HG03565 (cell line): ENCODE data around the gene NLRX1.
"Not testable (repeated sequence)": the region's sequence is repeated elsewhere in the genome, so short reads cannot be mapped to it uniquely, and the experiment has no call there.

Experiments used
- ATAC-seq: cut with Tn5 transposase; IDR thresholded peaks from one replicate; pipeline ENCODE4 v1.9.1; 2021; ENCODE audit warnings: mild to moderate bottlenecking, moderate library complexity; ENCODE audit not compliant: unreplicated experiment

The NLRX1 gene

DNA sequence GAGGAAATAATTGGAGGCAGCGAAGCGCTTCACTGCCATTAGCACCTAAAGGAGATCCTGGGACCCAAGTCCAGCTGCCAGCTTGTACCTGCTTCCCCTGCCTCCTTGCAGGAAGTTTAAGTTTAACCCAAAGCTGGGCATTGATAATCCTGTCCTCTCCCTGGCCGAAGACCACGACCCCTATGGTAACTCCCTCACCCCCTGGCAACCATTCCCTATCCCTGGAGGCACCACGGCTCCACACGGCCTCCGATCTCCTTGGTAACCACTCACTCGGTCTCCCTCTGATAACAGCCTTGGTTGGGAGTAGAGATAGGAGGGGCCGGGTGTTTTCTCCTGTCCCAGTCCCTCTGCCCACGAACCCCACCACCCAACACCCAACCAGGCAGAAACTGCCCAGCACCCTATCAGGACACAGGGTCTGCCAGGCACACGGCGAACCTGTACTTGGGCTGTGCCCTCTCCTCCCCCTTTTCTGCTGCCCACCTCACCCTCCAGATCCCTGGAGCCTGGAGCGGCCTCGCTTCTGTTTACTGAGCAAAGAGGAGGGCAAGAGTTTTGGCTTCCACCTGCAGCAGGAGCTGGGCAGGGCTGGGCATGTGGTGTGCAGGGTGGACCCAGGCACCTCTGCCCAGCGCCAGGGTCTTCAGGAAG, 17.6 kb downstream of the NLRX1 start:
- ATAC-seq = no peak

DNA sequence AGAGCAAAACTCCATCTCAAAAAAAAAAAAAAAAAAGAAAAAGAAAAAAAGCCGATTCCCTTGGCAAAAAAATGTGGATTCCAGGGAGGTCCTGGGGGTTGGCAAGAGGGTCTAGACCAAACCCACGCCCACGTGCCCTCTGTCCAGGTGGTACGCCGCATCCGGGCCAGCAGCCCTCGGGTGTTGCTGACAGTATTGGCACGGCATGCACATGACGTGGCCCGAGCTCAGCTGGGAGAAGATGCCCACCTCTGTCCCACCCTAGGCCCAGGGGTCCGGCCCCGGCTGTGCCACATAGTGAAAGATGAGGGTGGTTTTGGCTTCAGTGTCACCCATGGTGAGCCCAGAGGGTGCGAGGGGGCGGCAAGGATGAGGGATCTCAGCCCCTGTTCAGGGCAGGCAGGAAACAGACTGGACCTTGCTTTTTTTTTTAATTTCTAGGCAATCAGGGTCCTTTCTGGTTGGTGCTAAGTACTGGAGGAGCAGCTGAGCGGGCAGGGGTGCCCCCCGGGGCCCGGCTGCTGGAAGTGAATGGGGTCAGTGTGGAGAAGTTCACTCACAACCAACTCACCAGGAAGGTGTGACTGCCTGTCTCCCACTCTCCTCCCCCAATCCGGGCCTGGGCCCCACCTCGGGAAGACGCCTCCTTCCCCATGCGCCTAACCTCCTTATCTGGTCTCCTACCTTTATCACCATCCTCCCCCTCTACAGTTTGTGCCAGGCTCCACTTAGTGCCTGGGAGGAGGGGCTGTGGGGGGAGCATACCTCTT, 18.8 kb downstream of the NLRX1 start:
- no peak for ATAC-seq

DNA sequence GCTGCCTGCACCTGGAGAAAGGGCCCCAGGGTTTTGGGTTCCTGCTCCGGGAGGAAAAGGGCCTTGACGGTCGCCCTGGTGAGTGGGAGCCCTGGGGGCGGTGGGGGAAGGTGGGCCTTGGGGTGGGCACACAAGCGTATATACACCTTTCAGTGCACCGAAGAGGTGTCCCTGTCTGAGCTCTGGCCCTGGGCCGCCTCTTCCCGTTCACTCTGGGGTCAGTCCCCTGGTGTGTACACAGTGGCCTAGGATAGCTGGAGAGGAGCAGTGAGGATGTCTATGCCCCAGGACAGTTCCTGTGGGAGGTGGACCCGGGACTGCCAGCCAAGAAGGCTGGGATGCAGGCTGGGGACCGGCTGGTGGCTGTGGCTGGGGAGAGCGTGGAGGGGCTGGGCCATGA, 19.5 kb downstream of the NLRX1 start:
- ATAC-seq = no peak

DNA sequence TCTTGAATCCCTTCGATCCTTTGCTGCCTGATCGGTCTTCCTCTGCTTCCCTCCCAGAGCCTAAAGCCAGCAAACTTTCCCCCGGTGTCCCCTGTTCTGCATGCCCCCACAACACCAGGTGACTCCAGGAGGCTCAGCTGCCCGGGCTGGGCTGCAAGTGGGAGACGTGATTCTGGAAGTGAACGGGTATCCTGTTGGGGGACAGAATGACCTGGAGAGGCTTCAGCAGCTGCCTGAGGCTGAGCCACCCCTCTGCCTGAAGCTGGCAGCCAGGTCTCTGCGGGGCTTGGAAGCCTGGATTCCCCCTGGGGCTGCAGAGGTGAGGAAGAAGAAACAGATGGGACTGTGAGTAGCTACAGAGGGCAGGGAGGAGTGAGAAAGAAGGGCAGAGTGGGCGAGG, 20.4 kb downstream of the NLRX1 start:
- no peak for ATAC-seq

DNA sequence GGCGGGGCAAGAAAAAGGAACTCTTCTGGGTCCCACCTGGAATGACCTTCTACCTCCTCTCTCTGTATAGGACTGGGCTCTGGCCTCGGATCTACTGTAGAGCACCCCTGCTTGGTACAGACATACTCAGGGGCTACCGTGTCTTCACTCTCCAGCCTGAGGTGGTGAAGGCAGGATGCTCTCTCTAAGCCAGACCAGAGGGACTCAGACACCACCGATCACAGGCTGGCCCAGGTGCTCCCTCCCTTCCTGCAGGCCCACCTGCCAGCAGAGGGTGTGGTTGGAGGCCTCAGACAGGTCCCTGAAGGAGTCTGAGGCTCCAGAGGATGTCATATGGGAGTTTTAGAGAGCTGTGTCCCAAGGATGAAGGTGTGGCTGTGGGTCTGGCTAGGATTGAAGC, 20.9 kb downstream of the NLRX1 start:
- ATAC-seq = no peak

DNA sequence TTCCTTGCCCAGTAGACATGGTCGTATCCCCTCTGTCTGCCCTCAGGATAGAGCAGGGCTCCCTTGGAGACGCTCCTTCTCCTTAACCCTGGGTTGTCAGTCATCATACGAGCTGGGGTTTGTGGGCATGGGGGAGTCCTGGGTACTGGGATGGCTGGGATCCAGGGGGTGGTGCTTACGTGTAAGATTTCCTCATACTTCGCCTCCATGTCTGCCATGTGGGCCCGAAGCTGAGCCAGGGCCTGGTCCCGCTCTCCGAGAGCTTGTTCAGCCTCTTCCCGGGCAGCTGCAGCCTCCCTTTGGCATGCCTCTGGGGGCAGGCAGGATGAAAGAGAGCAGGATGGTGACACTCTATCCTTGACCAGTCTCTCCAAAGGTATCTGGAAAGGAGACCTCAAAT, 22.0 kb downstream of the NLRX1 start:
- no peak for ATAC-seq

DNA sequence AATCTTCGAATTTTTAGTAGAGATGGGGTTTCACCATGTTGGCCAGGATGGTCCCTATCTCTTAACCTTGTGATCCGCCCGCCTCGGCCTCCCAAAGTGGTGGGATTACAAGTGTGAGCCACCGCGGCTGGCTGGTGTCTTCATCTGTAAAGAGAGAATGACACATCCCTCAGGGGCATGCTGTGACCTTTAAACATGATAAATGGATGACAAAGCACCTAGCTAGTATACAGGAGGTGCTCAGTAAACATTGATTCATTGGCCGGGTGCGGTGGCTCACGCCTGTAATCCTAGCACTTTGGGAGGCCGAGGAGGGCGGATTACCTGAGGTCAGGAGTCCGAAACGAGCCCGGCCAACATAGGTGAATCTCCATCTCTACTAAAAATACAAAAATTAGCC, 22.7 kb downstream of the NLRX1 start:
- not testable (repeated sequence) for ATAC-seq

DNA sequence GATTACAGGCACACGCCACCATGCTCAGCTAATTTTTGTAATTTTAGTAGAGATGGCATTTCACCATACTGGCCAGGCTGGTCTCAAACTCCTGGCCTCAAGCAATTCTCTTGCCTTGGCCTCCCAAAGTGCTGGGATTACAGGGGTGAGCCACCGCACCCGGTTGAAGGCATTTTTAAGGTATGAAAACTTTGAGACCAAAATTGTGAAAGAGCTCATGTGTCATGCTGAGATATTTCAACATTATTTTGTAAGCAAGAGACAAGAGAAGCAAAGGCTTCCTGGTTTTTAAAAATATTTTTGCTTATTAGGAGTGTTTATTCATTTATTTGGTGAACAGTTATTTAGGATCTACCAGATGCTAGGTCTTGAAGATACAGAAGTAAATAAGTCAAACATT, 23.6 kb downstream of the NLRX1 start:
- ATAC-seq = no peak

DNA sequence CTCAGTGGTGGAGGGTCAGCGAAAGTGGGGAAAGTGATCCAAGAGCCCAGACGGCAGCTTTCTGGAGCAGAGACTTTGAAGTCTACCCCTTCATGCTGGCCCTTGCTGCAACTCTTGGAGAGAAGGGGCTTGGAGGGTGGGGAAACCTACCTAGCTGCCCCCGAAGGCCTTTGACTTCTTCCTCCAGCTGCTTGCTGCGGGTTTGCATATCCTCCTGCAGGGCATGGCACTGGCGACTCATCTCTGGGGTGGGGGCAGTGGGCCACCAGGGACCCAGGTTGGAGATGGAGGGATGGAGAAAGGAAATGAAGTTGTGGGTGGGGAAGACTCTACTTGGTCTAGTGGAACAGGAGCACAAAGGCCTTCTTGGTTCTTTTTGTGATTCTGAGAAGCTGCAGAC, 24.5 kb downstream of the NLRX1 start:
- no peak for ATAC-seq

DNA sequence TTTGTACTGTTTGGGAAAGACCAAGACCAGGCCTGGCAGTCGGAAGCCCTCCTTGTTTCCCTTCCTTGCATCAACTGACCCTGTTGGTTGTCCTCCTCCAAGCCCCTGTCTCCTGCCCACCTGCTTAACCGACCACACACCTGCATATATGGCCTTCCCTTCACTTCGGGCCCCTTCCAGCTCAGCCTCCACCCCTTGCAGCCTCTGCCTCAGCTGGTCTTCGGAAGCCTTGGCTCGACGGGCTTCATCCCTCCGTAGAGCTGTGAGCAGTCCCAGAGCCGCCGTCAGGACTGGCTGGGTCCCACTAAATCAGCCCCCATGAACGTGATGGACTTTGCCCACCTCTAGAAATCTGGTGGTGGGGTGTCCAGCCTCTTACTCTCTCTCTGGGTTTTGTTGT, 25.1 kb downstream of the NLRX1 start:
- no peak for ATAC-seq

DNA sequence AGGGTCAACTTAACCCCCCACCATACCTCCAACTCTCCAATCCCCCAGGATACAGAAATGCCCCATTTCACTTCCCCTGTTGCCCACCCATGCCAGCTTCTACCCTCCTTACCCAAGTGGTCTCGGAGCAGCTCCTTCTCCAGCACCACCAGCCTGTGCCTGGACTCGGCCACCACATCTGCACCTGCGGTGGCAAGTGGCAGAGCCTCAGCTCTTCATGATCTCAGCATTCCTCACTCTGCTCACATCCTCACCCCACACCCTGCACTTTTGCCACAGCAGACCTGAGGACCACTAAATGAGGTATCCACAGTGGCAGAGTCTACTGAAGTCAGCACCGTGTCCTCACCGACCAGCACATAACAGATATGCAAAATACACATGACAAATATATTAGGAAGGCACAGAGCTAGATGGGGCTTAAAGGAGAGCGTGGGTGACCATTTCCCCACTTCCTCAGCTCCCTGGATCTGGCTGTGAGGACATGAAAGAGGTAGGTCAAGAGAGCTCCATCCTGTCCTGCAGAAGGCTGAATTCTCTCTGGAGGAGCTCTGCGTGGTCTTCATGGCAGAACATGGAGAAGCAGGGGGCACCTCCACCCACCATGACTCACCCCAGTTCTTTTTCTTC, 26.4 kb downstream of the NLRX1 start:
- ATAC-seq = no peak

DNA sequence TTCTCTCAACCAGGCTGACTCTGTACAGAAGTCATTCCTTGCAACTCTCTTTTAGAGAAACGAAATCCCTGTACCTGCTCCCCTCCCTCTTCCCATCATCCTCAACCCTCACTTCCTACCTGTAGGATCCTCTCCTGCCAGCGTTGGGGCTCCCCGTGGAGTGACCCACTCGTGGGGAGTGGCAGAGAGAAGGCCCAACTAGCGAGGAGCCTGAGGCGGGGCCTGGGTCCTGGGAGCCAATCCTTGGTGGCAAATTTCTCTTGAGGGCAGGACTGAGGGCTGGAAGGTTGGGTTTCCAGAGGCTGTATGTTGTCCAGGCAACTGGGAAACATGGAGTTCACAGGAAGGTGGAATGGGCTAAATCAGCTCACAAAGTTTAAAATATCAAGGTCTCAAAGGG, 27.2 kb downstream of the NLRX1 start:
- ATAC-seq = no peak

DNA sequence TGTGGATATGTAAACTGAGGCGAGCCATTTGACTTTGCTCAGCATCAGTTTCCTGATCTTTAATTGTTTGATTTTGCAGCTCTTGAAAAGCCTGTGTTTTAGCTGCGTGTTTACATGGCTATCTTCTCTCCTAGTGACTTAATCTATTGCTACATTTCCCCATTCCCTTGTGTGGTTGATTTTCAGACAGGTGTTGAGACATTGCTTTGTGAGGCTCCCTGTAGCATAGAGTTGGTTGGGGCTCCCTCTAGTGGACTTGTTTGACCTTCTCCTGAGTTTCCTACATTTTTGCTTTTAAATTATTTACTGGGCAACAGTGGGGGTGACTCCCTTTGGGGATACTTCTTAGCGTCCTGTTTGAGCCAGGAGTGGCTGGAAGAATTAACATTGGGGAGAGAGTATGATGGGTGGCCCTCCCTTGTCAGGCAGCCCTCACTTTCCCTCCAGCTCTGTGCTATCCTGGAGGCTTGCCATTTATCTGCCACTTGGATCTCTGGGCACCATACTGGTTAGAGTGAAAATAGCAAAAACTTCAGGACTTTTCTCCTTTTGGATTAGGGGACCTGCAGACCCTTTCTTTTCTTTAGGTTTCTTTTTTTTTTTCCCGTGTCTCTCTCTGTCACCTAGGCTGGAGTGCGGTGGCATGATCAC, 28.4 kb downstream of the NLRX1 start:
- ATAC-seq = peak; percentile 45

DNA sequence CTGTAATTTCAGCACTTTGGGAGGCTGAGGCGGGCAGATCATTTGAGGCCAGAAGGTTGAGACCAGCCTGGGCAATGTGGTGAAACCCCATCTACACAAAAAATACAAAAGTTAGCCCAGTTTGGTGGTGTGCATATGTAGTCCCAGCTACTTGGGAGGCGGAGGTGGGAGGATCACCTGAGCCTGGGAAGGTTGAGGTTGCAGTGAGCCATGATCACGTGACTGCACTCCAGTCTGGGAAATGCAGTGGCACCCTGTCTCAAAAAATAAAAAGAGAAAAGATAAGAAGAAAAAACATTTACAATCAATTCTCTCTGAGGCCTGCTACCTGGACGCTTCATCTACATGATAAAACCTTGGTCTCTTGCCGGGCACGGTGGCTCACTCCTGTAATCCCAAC, 30.4 kb downstream of the NLRX1 start:
- ATAC-seq = no peak

DNA sequence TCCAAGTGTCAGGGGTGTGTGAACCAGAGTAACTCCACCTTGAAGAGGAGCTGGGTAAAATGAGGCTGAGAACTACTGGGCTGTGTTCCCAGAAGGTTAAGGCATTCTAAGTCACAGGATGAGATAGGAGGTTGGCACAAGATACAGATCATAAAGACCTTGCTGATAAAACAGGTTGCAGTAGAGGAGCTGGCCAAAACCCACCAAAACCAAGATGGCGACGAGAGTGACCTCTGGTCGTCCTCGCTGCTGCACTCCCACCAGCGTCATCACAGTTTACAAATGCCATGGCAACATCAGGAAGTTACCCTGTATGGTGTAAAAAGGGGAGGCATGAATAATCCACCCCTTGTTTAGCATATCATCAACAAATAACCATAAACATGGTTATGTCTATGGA, 32.7 kb downstream of the NLRX1 start:
- not testable (repeated sequence) for ATAC-seq

DNA sequence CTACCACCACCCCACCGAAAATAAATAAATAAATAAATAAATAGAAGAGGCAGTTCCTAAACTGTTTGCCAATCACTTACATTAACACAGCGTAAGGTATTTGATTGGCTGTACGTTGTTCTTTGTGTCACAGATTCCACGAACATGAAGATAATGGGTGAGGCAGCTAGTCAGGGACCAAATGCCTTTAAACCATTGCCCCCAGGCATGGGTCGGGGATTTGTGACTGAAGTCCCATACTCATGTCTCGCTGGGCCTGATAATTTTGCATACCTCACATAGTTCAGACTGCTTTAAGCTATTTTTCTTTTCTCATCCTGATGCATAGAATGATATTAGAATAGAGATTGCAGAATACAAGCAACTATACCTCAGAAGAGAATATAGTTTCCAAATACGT, 34.0 kb downstream of the NLRX1 start:
- no peak for ATAC-seq

DNA sequence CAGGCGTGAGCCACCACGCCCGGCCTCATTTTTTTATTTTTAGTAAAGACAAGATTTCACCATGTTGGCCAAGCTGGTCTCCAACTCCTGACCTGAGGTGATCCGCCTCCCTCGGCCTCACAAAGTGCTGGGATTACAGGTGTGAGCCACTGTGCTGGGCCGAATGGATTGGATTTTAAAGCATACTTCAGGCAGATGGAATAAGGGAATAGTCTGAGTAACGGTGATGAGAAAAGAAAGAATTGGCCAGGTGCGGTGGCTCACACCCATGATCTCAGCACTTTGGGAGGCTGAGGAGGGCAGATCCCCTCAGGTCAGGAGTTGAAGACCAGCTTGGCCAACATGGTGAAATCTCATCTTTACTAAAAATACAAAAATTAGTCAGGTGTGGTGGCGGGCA, 35.5 kb downstream of the NLRX1 start:
- no peak for ATAC-seq

DNA sequence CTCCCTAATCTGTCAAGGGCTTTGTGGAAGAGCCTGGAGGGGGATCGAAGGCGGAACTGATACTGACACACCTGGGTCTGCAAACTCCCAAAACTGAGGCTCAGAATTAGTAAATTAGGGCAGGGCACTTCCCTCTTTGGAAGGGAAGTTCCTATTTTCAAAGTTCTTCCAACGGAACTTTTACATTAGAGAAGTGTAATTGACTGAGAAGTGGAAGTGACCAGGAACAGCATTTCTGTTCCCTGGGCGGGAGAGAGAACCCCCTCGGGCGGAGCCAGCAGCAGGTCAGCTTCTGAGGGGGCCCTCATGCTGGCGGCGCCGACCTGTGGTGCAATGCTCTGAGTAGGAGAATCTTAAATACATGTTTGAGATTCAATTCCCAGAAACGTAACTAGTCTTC, 36.6 kb downstream of the NLRX1 start:
- ATAC-seq = no peak

DNA sequence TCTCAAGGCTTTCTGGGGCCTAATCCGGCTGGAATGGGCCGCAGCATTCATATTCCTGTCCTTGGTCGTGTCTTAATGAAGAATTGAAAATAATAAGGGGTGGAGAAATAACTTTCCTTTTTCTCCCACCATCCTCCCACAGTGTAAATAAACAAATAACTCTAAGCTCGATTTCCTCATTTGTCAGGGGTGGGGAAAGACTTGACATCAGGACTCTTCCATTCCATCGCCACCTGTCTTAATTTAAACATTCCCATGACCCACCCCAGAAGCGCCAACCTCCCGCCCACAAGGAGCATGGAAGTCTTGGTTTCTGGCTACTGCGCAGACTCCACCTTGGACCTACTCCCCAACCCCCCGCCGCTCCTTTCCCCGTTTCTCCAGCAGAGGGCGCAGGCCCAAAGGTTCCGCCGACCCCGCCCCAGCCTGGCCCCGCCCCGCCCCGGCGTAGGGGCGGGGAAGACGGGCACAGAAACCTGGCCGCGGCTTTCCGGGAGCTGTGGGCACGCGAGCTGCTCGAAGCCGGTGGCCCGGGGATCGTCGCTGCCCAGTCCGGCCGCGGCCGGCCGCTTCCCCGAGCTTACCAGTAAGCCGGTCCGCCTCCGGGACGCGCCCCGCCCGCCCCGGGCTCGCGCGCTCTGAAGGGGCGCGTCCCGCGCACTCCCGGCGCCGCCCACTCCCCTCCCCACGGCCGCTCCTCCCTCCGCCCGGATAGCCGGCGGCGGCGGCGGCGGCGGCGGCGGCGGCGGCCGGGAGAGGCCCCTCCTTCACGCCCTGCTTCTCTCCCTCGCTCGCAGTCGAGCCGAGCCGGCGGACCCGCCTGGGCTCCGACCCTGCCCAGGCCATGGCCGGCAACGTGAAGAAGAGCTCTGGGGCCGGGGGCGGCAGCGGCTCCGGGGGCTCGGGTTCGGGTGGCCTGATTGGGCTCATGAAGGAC, 37.3 kb downstream of the NLRX1 start, which contains the start of gene CBL:
TSS of gene CBL (plus strand) at position 766 of the 937 bp plus-strand sequence. CDS start at position 845, 79 bp downstream.
- ATAC-seq = peak; percentile 67
